Natural killer cell (primary cell): ENCODE measurements around the gene SORBS1. TPM values are rescaled to one million over a fixed set of nuclear protein-coding genes. Genes with fewer than 3 reads are reported as not detected.

Experiments used
- ATAC-seq, 3 donors: fragments of 150-1000 bp in 2 of 3; fragments of 200-7000 bp in 1 of 3; cut with Tn5 transposase; 1 replicate in 1 of 3; 2 replicates in 2 of 3; pipeline ENCODE4 v1.10.0; 2021; ENCODE audit warnings: mild to moderate bottlenecking in 2 of 3, moderate library complexity in 2 of 3
- DNase-seq, 2 donors: peaks; one replicate each; pipeline versions ENCODE4 v3.0.0 to v3.0.0-alpha.2; 2013 to 2021; ENCODE audit warnings: mixed read lengths in 1 of 2
- H3K27ac ChIP-seq: one replicate; pipeline ENCODE4 v1.5.1; 2013; ENCODE audit warnings: mild to moderate bottlenecking, low read length
- H3K27me3 ChIP-seq: one replicate; pipeline ENCODE4 v1.6.1; 2013; ENCODE audit warnings: low read length; ENCODE audit not compliant: control insufficient read depth, insufficient read depth
- H3K36me3 ChIP-seq: one replicate; pipeline ENCODE4 v1.6.1; 2013; ENCODE audit warnings: low read length; ENCODE audit not compliant: control insufficient read depth, insufficient read depth
- H3K4me1 ChIP-seq: one replicate; pipeline ENCODE4 v1.6.1; 2013; ENCODE audit warnings: low read length; ENCODE audit not compliant: control insufficient read depth, insufficient read depth
- H3K4me3 ChIP-seq: one replicate; pipeline ENCODE4 v1.5.1; 2013; ENCODE audit warnings: low read length
- H3K9me3 ChIP-seq: one replicate; pipeline ENCODE4 v1.6.1; 2013; ENCODE audit warnings: low read length; ENCODE audit not compliant: control insufficient read depth, insufficient read depth
- H3K27ac Mint-ChIP-seq, 2 donors: one replicate each; pipeline ENCODE4 v1.8.0; 2022; ENCODE audit warnings: mild to moderate bottlenecking in 2 of 2, mixed read lengths in 2 of 2, moderate library complexity in 1 of 2
- H3K27me3 Mint-ChIP-seq, 2 donors: one replicate each; pipeline ENCODE4 v1.8.0; 2022; ENCODE audit warnings: low read depth in 2 of 2, mixed read lengths in 2 of 2
- H3K36me3 Mint-ChIP-seq: one replicate; pipeline ENCODE4 v1.8.0; 2022; ENCODE audit warnings: mixed read lengths
- H3K4me1 Mint-ChIP-seq, 2 donors: one replicate each; pipeline ENCODE4 v1.8.0; 2022; ENCODE audit warnings: mixed read lengths in 2 of 2
- H3K4me3 Mint-ChIP-seq: one replicate; pipeline ENCODE4 v1.8.0; 2022; ENCODE audit warnings: mild to moderate bottlenecking, moderate library complexity, mixed read lengths
- H3K9me3 Mint-ChIP-seq, 2 donors: one replicate each; pipeline ENCODE4 v1.8.0; 2022; ENCODE audit warnings: mixed read lengths in 2 of 2
- CTCF ChIP-seq: fragments of 200-600 bp; IDR thresholded peaks from one replicate; pipeline ENCODE4 v1.8.0; 2022; ENCODE audit warnings: antibody characterized with exemption
- WGBS: methylation state at CpG from one replicate; pipeline ENCODE4 v1.1.7; 2013; ENCODE audit warnings: missing lambda C conversion rate; ENCODE audit not compliant: insufficient coverage; 5-methylcytosine and 5-hydroxymethylcytosine counted together
- intact Hi-C: fragments of 100-400 bp; cut with micrococcal nuclease; formaldehyde crosslinking; loops from one replicate; pipeline ENCODE4 v1.14.2; 2022
- total RNA-seq, 4 donors: library from RNA; stranded (reverse); fragments of 120-200 nt in 1 of 4; gene quantifications; one replicate each; pipeline versions ENCODE4 v1.2.3 to v1.2.4, GENCODE V29; 2013 to 2022

SORBS1 gene
- total RNA-seq, 3 donors from 2014 or later (not counting 1 experiment from before 2014, with no cell fraction given), result 2.4 to 5.4 (median 2.8) TPM

DNA sequence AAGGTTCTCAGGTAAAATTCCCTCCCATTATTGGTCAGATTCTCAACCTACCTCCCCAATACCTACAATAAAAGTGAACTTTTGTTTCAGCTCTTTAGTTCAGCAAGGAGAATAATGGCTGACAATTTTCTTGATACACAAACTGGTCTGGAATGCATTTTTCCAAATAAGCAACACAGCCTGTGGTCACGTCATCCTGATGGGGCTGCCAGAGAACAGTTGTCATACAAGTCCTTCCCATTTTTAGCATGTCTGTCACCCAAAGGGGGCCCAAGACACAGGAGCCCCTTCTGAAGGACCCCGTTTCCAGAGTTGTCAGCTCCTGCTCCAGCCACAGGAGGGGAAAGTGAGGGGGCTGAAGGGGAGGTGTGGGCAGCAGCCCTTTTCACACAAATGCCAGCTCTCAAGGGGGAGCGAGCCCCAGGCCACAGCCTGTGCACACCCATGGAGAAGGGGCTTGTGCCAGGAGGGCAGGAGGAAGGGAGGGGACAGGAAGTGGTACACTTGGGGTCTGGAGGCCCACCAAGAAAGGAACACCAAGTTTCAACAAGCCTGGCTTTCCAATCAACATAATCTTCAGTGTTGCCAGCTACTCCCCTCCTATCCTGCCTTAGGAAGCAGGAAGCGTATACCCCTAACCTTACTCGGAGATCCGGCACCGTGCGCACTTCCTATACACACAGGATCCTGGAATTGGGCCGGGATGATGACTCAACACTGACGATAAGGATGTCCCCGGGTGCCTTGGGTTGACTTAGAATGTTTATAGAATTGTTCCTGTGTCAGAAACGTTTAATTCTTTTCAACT, 227.0 kb downstream of the SORBS1 start:
- Histone ChIP-seq H3K9me3 (no peaks in the 10 kb centered on the region), H3K27me3 (no peaks in the 10 kb centered on the region), H3K27ac (no peak overlapping the region), H3K4me1 (no peaks in the 10 kb centered on the region), H3K36me3 (no peaks in the 10 kb centered on the region), H3K4me3 (no peak overlapping the region)
- DNase-seq (no peak), ATAC-seq (no peak)
- H3K4me1 Mint-ChIP-seq, result no peaks in the 10 kb centered on the region
- TF ChIP-seq CTCF, result no peak
- no peaks in the 10 kb centered on the region for H3K9me3 Mint-ChIP-seq
- H3K4me3 Mint-ChIP-seq, result no peak overlapping the region
- no peaks in the 10 kb centered on the region for H3K27me3 Mint-ChIP-seq
- WGBS, result 67% methylated on average over 12 of the region's 12 CpGs
- no peak overlapping the region for H3K27ac Mint-ChIP-seq
- intact Hi-C loops, result no loop called here
- H3K36me3 Mint-ChIP-seq, result no peaks in the 10 kb centered on the region

- WGBS, result 92% methylated on average over 4 of the region's 4 CpGs
- intact Hi-C loops, result no loop called here
- Histone ChIP-seq H3K4me1 (no peaks in the 10 kb centered on the region), H3K36me3 (no peaks in the 10 kb centered on the region), H3K4me3 (no peak overlapping the region), H3K9me3 (no peaks in the 10 kb centered on the region), H3K27ac (no peak overlapping the region), H3K27me3 (no peaks in the 10 kb centered on the region)
- no peak for DNase-seq
- Mint-ChIP-seq H3K27me3 (no peaks in the 10 kb centered on the region), H3K27ac (no peak overlapping the region), H3K36me3 (no peaks in the 10 kb centered on the region), H3K9me3 (no peaks in the 10 kb centered on the region), H3K4me3 (no peak overlapping the region), H3K4me1 (no peaks in the 10 kb centered on the region)
- no peak for TF ChIP-seq CTCF
- no peak for ATAC-seq
Measured at GRCh38 chr10:95332666-95333249, 228.4 kb downstream of the SORBS1 start.

DNA sequence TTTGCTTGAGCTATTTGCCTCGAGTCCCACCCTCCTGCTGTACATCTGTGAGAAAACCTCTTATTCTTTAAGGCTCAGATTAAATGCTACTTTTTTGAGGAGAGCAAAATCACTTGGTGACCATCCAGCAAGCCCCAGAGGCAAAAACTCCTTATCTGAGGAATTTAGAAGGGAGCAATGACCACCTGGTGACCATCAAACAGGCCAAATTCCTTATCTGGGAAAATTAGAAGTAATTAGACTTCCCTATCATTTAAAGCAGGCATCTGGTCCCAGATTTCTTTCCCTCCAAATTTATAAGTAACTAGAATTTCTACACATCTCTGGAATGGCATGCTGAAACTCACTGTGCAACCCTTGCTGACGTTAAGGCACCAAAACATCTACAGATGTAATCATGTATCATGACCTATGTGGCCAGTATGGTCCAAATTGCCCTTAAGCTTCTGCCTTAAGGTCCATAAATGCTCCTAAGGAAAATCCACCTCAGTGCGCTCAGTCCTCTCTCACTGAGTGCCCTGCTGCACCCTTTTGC, 229.5 kb downstream of the SORBS1 start:
- Mint-ChIP-seq H3K27ac (no peak overlapping the region), H3K4me1 (no peaks in the 10 kb centered on the region), H3K36me3 (no peaks in the 10 kb centered on the region), H3K4me3 (no peak overlapping the region), H3K9me3 (no peaks in the 10 kb centered on the region), H3K27me3 (no peaks in the 10 kb centered on the region)
- WGBS, result 87% methylated on average over 3 of the region's 3 CpGs
- Histone ChIP-seq H3K27me3 (no peaks in the 10 kb centered on the region), H3K27ac (no peak overlapping the region), H3K4me1 (no peaks in the 10 kb centered on the region), H3K9me3 (no peaks in the 10 kb centered on the region), H3K36me3 (no peaks in the 10 kb centered on the region), H3K4me3 (no peak overlapping the region)
- ATAC-seq (no peak), DNase-seq (no peak)
- no peak for TF ChIP-seq CTCF
- intact Hi-C loops, result no loop called here
